ENCODE data around the gene COL11A2.

GRCh38 chr6:33142501-33143070, 49.7 kb downstream of the COL11A2 start:
- no peak for TF ChIP-seq POLR2A (IDR thresholded peaks at IDR 0.05)
- TF ChIP-seq CTCF (IDR thresholded peaks at IDR 0.05): no peak

Data from vagina (tissue), 2 donors.